Natural killer cell (primary cell): Measurements from ENCODE around the gene FAHD1. TPM values are rescaled to one million over a fixed set of nuclear protein-coding genes. Genes with fewer than 3 reads are reported as not detected.

Source experiments
- ATAC-seq, 3 donors: fragments of 150-1000 bp in 2 of 3; fragments of 200-7000 bp in 1 of 3; cut with Tn5 transposase; 1 replicate in 1 of 3; 2 replicates in 2 of 3; pipeline ENCODE4 v1.10.0; 2021; ENCODE audit warnings: mild to moderate bottlenecking in 2 of 3, moderate library complexity in 2 of 3
- DNase-seq, 2 donors: peaks; one replicate each; pipeline versions ENCODE4 v3.0.0 to v3.0.0-alpha.2; 2013 to 2021; ENCODE audit warnings: mixed read lengths in 1 of 2
- H3K27ac ChIP-seq: one replicate; pipeline ENCODE4 v1.5.1; 2013; ENCODE audit warnings: mild to moderate bottlenecking, low read length
- H3K27me3 ChIP-seq: one replicate; pipeline ENCODE4 v1.6.1; 2013; ENCODE audit warnings: low read length; ENCODE audit not compliant: control insufficient read depth, insufficient read depth
- H3K36me3 ChIP-seq: one replicate; pipeline ENCODE4 v1.6.1; 2013; ENCODE audit warnings: low read length; ENCODE audit not compliant: control insufficient read depth, insufficient read depth
- H3K4me1 ChIP-seq: one replicate; pipeline ENCODE4 v1.6.1; 2013; ENCODE audit warnings: low read length; ENCODE audit not compliant: control insufficient read depth, insufficient read depth
- H3K4me3 ChIP-seq: one replicate; pipeline ENCODE4 v1.5.1; 2013; ENCODE audit warnings: low read length
- H3K9me3 ChIP-seq: one replicate; pipeline ENCODE4 v1.6.1; 2013; ENCODE audit warnings: low read length; ENCODE audit not compliant: control insufficient read depth, insufficient read depth
- H3K27ac Mint-ChIP-seq, 2 donors: one replicate each; pipeline ENCODE4 v1.8.0; 2022; ENCODE audit warnings: mild to moderate bottlenecking in 2 of 2, mixed read lengths in 2 of 2, moderate library complexity in 1 of 2
- H3K27me3 Mint-ChIP-seq, 2 donors: one replicate each; pipeline ENCODE4 v1.8.0; 2022; ENCODE audit warnings: low read depth in 2 of 2, mixed read lengths in 2 of 2
- H3K36me3 Mint-ChIP-seq: one replicate; pipeline ENCODE4 v1.8.0; 2022; ENCODE audit warnings: mixed read lengths
- H3K4me1 Mint-ChIP-seq, 2 donors: one replicate each; pipeline ENCODE4 v1.8.0; 2022; ENCODE audit warnings: mixed read lengths in 2 of 2
- H3K4me3 Mint-ChIP-seq: one replicate; pipeline ENCODE4 v1.8.0; 2022; ENCODE audit warnings: mild to moderate bottlenecking, moderate library complexity, mixed read lengths
- H3K9me3 Mint-ChIP-seq, 2 donors: one replicate each; pipeline ENCODE4 v1.8.0; 2022; ENCODE audit warnings: mixed read lengths in 2 of 2
- CTCF ChIP-seq: fragments of 200-600 bp; IDR thresholded peaks from one replicate; pipeline ENCODE4 v1.8.0; 2022; ENCODE audit warnings: antibody characterized with exemption
- WGBS: methylation state at CpG from one replicate; pipeline ENCODE4 v1.1.7; 2013; ENCODE audit warnings: missing lambda C conversion rate; ENCODE audit not compliant: insufficient coverage; 5-methylcytosine and 5-hydroxymethylcytosine counted together
- intact Hi-C: fragments of 100-400 bp; cut with micrococcal nuclease; formaldehyde crosslinking; loops from one replicate; pipeline ENCODE4 v1.14.2; 2022
- total RNA-seq, 4 donors: library from RNA; stranded (reverse); fragments of 120-200 nt in 1 of 4; gene quantifications; one replicate each; pipeline versions ENCODE4 v1.2.3 to v1.2.4, GENCODE V29; 2013 to 2022

The FAHD1 gene
- total RNA-seq, 3 donors from 2014 or later (not counting 1 experiment from before 2014, with no cell fraction given): 5.3 to 10.6 (median 7.4) TPM

- WGBS: 89% methylated on average over 17 of the region's 18 CpGs
- no peak for TF ChIP-seq CTCF
- intact Hi-C loops: no loop called here
Measured at GRCh38 chr16:1808691-1809090, 18.3 kb upstream of the FAHD1 start.

GRCh38 chr16:1809281-1809801 lies 17.7 kb upstream of the FAHD1 start:
- Histone ChIP-seq H3K27me3 (no peaks in the 10 kb centered on the region), H3K4me1 (no peaks in the 10 kb centered on the region), H3K27ac (no peak overlapping the region), H3K4me3 (no peak overlapping the region), H3K36me3 (peaks cover 16% of the 10 kb centered on the region), H3K9me3 (no peaks in the 10 kb centered on the region)
- 91% methylated on average over 28 of the region's 28 CpGs for WGBS
- H3K9me3 Mint-ChIP-seq: no peaks in the 10 kb centered on the region
- no peak for DNase-seq
- peaks cover 7 to 8% of the 10 kb centered on the region in 2 donors for H3K4me1 Mint-ChIP-seq
- intact Hi-C loops: no loop called here
- no peak for TF ChIP-seq CTCF
- H3K36me3 Mint-ChIP-seq: no peaks in the 10 kb centered on the region
- no peak overlapping the region for H3K27ac Mint-ChIP-seq
- H3K4me3 Mint-ChIP-seq: no peak overlapping the region
- H3K27me3 Mint-ChIP-seq: no peaks in the 10 kb centered on the region
- no peak for ATAC-seq

More at GRCh38 chr16:1808691-1809090, 18.3 kb upstream of the FAHD1 start:
- Histone ChIP-seq H3K9me3 (no peaks in the 10 kb centered on the region), H3K27ac (no peak overlapping the region), H3K27me3 (no peaks in the 10 kb centered on the region), H3K36me3 (peaks cover 16% of the 10 kb centered on the region), H3K4me1 (no peaks in the 10 kb centered on the region), H3K4me3 (no peak overlapping the region)
- H3K27ac Mint-ChIP-seq: no peak overlapping the region
- H3K27me3 Mint-ChIP-seq: no peaks in the 10 kb centered on the region
- DNase-seq (no peak), ATAC-seq (no peak)
- H3K36me3 Mint-ChIP-seq: no peaks in the 10 kb centered on the region
- no peaks in the 10 kb centered on the region for H3K9me3 Mint-ChIP-seq
- peaks cover 7 to 8% of the 10 kb centered on the region in 2 donors for H3K4me1 Mint-ChIP-seq
- no peak overlapping the region for H3K4me3 Mint-ChIP-seq

GRCh38 chr16:1810106-1810505 lies 16.9 kb upstream of the FAHD1 start:
- Mint-ChIP-seq H3K4me1 (peaks cover 7 to 8% of the 10 kb centered on the region in 2 donors), H3K27me3 (no peaks in the 10 kb centered on the region), H3K4me3 (no peak overlapping the region), H3K36me3 (no peaks in the 10 kb centered on the region), H3K9me3 (no peaks in the 10 kb centered on the region), H3K27ac (no peak overlapping the region)
- Histone ChIP-seq H3K27me3 (no peaks in the 10 kb centered on the region), H3K9me3 (no peaks in the 10 kb centered on the region), H3K36me3 (peaks cover 16% of the 10 kb centered on the region), H3K4me1 (no peaks in the 10 kb centered on the region), H3K4me3 (no peak overlapping the region), H3K27ac (no peak overlapping the region)
- ATAC-seq: no peak
- no peak for DNase-seq
- TF ChIP-seq CTCF: no peak
- intact Hi-C loops: no loop called here
- WGBS: 96% methylated on average over 11 of the region's 16 CpGs

GRCh38 chr16:1810536-1810935 lies 16.5 kb upstream of the FAHD1 start:
- Histone ChIP-seq H3K4me1 (no peaks in the 10 kb centered on the region), H3K27ac (no peak overlapping the region), H3K9me3 (no peaks in the 10 kb centered on the region), H3K4me3 (no peak overlapping the region), H3K27me3 (no peaks in the 10 kb centered on the region), H3K36me3 (peaks cover 18% of the 10 kb centered on the region)
- WGBS: 94% methylated on average over 16 of the region's 16 CpGs
- Mint-ChIP-seq H3K36me3 (no peaks in the 10 kb centered on the region), H3K27me3 (no peaks in the 10 kb centered on the region), H3K9me3 (no peaks in the 10 kb centered on the region), H3K27ac (no peak overlapping the region), H3K4me1 (peaks cover 7 to 8% of the 10 kb centered on the region in 2 donors), H3K4me3 (no peak overlapping the region)
- DNase-seq (no peak), ATAC-seq (no peak)
- no peak for TF ChIP-seq CTCF
- intact Hi-C loops: no loop called here
